Endothelial cell of umbilical vein (primary cell): ENCODE data around the gene PKP3. TPM values are rescaled to one million over a fixed set of nuclear protein-coding genes. Genes with fewer than 3 reads are reported as not detected.

Experiments used
- BruUV-seq: library from RNA; stranded (reverse); fragments of 400-500 nt; replicated peaks from 2 replicates; lab custom pipeline; 2021; lab: Mats Ljungman, UMichigan
- CTCF ChIA-PET: fragments of 300-600, 350-600 bp; sonication (Branson Sonifier 250); formaldehyde crosslinking; loops from one replicate; lab custom pipeline; 2021; ENCODE audit warnings: antibody characterized with exemption, inconsistent platforms; lab: Charles Lee
- POLR2A ChIA-PET: fragments of 300-600, 350-600 bp; sonication (Branson Sonifier 250); formaldehyde crosslinking; loops from one replicate; lab custom pipeline; 2021; ENCODE audit warnings: antibody characterized with exemption, inconsistent platforms; lab: Charles Lee
- DNase-seq: peaks from one replicate; pipeline ENCODE4 v3.0.0-alpha.2; 2011; ENCODE audit warnings: low read depth, low spot score
- FAIRE-seq: peaks from 2 replicates; lab custom pipeline; 2011; peaks lifted over from hg19 to GRCh38; lab: Jason Lieb, UNC
- H2AFZ ChIP-seq: 2 replicates; pipeline ENCODE4 v1.6.0; 2012; ENCODE audit warnings: low read depth, low read length, control low read depth, inconsistent platforms
- H3K27ac ChIP-seq: 2 replicates; pipeline ENCODE4 v1.5.1; 2011; ENCODE audit warnings: low read depth, mild to moderate bottlenecking, control low read depth, low read length, moderate library complexity; ENCODE audit not compliant: insufficient read depth
- H3K27me3 ChIP-seq, 2 experiments: 2 replicates each; pipeline versions ENCODE4 v1.6.0 to v1.6.1; 2011; ENCODE audit warnings: low read length in 2 of 2, mixed read lengths in 1 of 2; ENCODE audit not compliant: control insufficient read depth in 2 of 2, insufficient read depth in 2 of 2
- H3K36me3 ChIP-seq, 2 experiments: 2 replicates in 1 of 2; 3 replicates in 1 of 2; pipeline ENCODE4 v1.5.1; 2011; ENCODE audit warnings: low read length in 2 of 2, mild to moderate bottlenecking in 1 of 2, moderate library complexity in 1 of 2; ENCODE audit not compliant: control insufficient read depth in 2 of 2, insufficient read depth in 2 of 2; ENCODE audit errors: extremely low read depth in 1 of 2
- H3K4me1 ChIP-seq: 3 replicates; pipeline ENCODE4 v1.5.1; 2011; ENCODE audit warnings: mild to moderate bottlenecking, low read length; ENCODE audit not compliant: control insufficient read depth, insufficient read depth; ENCODE audit errors: extremely low read depth
- H3K4me2 ChIP-seq: 2 replicates; pipeline ENCODE4 v1.6.1; 2011; ENCODE audit warnings: low read length, control low read depth, mixed read lengths; ENCODE audit not compliant: insufficient read depth
- H3K4me3 ChIP-seq, 3 experiments: fragments of 200-600 bp in 1 of 3; sonication (generic), shearing (Covaris generic) in 1 of 3; replicated peaks in 1 of 3; 2 replicates each; pipeline ENCODE4 v1.5.1; 2011 to 2016; ENCODE audit warnings: control low read depth in 3 of 3, low read length in 3 of 3, mild to moderate bottlenecking in 2 of 3, inconsistent platforms in 1 of 3, low read depth in 1 of 3, moderate library complexity in 1 of 3; ENCODE audit not compliant: insufficient read depth in 1 of 3
- H3K79me2 ChIP-seq: 2 replicates; pipeline ENCODE4 v1.6.0; 2012; ENCODE audit warnings: low read length, inconsistent platforms; ENCODE audit not compliant: control insufficient read depth, insufficient read depth
- H3K9ac ChIP-seq: replicated peaks from 2 replicates; pipeline ENCODE3; 2011; ENCODE audit warnings: low read length, control low read depth; ENCODE audit not compliant: insufficient read depth; ENCODE audit errors: extremely low read depth
- H3K9me1 ChIP-seq: replicated peaks from 3 replicates; pipeline ENCODE4 v1.6.0; 2011; ENCODE audit warnings: mild to moderate bottlenecking, low read length; ENCODE audit not compliant: control insufficient read depth, insufficient read depth; ENCODE audit errors: extremely low read depth
- H3K9me3 ChIP-seq: replicated peaks from 2 replicates; pipeline ENCODE4 v1.5.1; 2012; ENCODE audit warnings: low read length, inconsistent platforms; ENCODE audit not compliant: control insufficient read depth, insufficient read depth
- H4K20me1 ChIP-seq: replicated peaks from 2 replicates; pipeline ENCODE3; 2011; ENCODE audit warnings: mild to moderate bottlenecking, low read length; ENCODE audit not compliant: control insufficient read depth, insufficient read depth; ENCODE audit errors: extremely low read depth
- EZH2 ChIP-seq: IDR thresholded peaks from 2 replicates; pipeline ENCODE4 v1.6.1; 2012; ENCODE audit warnings: borderline replicate concordance, low read depth, mild to moderate bottlenecking, moderate library complexity, low read length, inconsistent platforms; ENCODE audit not compliant: severe bottlenecking
- JUN ChIP-seq: IDR thresholded peaks from 2 replicates; pipeline ENCODE4 v1.6.1; 2011; ENCODE audit warnings: borderline replicate concordance, low read depth; ENCODE audit not compliant: insufficient read length, insufficient read depth
- MYC ChIP-seq: IDR thresholded peaks from one replicate; pipeline ENCODE4 v1.6.1; 2011; ENCODE audit warnings: mild to moderate bottlenecking, low read depth, low read length
- dilution Hi-C: fragments of 300-500 bp; cut with MboI; formaldehyde crosslinking; loops from one replicate; pipeline ENCODE4 v1.15.0; 2019; ENCODE audit warnings: low sequenced_read_pairs; ENCODE audit not compliant: extremely low pct_ligation_motif_present
- intact Hi-C: fragments of 100-400 bp; cut with micrococcal nuclease; formaldehyde crosslinking; loops from one replicate; pipeline ENCODE4 v1.10.0; 2022
- polyA plus RNA-seq, 4 experiments: library from polyadenylated mRNA; depleted of rRNA in 3 of 4; stranded (reverse) in 3 of 4; unstranded in 1 of 4; fragments of >200 nt; gene quantifications; 2 replicates each; pipeline versions ENCODE4 v1.2.1 to v1.2.3, GENCODE V29; 2011 to 2012; ENCODE audit warnings: missing spikeins in 1 of 4
- total RNA-seq: library from RNA; stranded (reverse); gene quantifications from 2 replicates; pipeline ENCODE4 v1.2.3, GENCODE V29; 2021
- TF ChIP-seq, protein P1 (sequence below): IDR thresholded peaks from 2 replicates; pipeline ENCODE4 v1.6.1; 2011; ENCODE audit not compliant: insufficient read depth, insufficient read length

PKP3 gene
- total and polyA plus RNA-seq, 2 donors (not counting 3 experiments of a cell fraction or from before 2014, with no cell fraction given) = 0.27 to 0.59 TPM

DNA sequence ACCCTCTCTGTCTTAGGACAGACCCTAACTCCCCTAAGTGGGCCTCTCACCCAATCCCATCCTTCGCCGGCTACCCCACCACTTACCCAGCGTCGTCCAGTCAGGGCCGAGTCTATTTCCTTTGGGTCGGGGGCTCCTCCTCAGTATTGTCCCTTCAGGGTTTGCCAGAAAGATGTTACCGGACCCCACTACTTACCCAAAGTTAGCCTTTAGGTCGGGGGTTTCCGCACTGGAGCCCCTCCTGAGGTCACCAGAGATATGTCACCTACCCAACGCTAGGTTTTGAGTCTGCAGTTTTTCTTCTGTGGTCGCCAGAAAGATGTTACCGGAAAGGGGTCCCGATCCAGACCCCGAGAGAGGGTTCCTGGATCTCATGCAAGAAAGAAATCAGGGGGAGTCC lies 42.6 kb upstream of the PKP3 start:
- FAIRE-seq (no peak), DNase-seq (no peak)
- ChIA-PET POLR2A (no interaction called here), CTCF (no interaction called here)
- intact Hi-C loops = no loop called here
- Histone ChIP-seq H4K20me1 (no peaks in the 10 kb centered on the region), H3K27me3 (peaks cover 0 to 2% of the 10 kb centered on the region in 2 experiments), H3K9me1 (no peaks in the 10 kb centered on the region), H3K79me2 (no peaks in the 10 kb centered on the region), H3K4me3 (no peak overlapping the region), H3K9me3 (no peaks in the 10 kb centered on the region), H3K4me1 (peaks cover 8% of the 10 kb centered on the region), H3K27ac (no peak overlapping the region), H3K9ac (no peak overlapping the region), H3K4me2 (no peak overlapping the region), H3K36me3 (no peaks in the 10 kb centered on the region), H2AFZ (no peak overlapping the region)
- no TSS peak for BruUV-seq
- dilution Hi-C loops = no loop called here
- no peak for TF ChIP-seq EZH2

DNA sequence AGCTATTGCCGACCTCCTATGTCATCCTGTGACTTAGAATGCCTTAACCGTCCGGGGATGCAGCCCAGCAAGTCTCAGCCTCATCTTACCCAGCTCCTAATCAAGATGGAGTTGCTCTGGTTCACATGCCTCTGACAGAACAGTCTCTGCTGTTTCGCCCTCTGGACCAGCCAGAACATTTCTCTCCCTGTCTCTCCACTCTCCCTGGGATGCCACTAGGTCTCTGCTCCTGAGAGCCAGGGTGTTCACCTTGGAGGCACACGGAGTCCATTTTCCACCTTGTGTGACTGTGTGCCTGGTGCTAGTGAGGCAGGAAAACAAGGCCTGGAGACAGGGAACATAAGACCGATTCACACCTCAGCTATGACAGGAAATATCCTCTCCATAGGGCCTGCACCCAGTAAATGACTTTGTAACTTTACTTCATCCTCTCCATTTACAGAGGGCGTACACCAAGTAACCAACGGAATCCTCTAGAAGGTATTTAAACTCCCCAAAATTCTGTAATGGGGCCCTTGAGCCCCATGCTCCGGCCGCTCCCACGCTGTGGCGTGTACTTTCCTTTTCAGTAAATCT lies 41.5 kb upstream of the PKP3 start:
- H3K9me3 ChIP-seq = no peaks in the 10 kb centered on the region
- no peak overlapping the region for H3K27ac ChIP-seq
- ChIA-PET POLR2A (no interaction called here), CTCF (no interaction called here)
- DNase-seq (no peak), FAIRE-seq (no peak)
- BruUV-seq = no TSS peak
- H3K36me3 ChIP-seq = no peaks in the 10 kb centered on the region
- no peak overlapping the region for H3K4me2 ChIP-seq
- TF ChIP-seq, protein P1, sequence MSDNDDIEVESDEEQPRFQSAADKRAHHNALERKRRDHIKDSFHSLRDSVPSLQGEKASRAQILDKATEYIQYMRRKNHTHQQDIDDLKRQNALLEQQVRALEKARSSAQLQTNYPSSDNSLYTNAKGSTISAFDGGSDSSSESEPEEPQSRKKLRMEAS = no peak
- TF ChIP-seq EZH2 (no peak), MYC (no peak), JUN (no peak)
- no peaks in the 10 kb centered on the region for H4K20me1 ChIP-seq
- H3K9ac ChIP-seq = no peak overlapping the region
- H3K4me1 ChIP-seq = peaks cover 8% of the 10 kb centered on the region
- H3K27me3 ChIP-seq = no peaks in the 10 kb centered on the region
- intact Hi-C loops (no loop called here), dilution Hi-C loops (no loop called here)
- H3K79me2 ChIP-seq = no peaks in the 10 kb centered on the region
- no peaks in the 10 kb centered on the region for H3K9me1 ChIP-seq
- H2AFZ ChIP-seq = no peak overlapping the region
- no peak overlapping the region for H3K4me3 ChIP-seq
